CD1c-positive myeloid dendritic cell (primary cell): ENCODE data around the gene AXL.
"Not testable (repeated sequence)": the region's sequence is repeated elsewhere in the genome, so short reads cannot be mapped to it uniquely, and the experiment has no call there.

ENCODE experiments used
- DNase-seq: peaks from one replicate; pipeline ENCODE4 v3.0.0-alpha.2; 2016; ENCODE audit errors: extremely low spot score

The AXL gene

DNA sequence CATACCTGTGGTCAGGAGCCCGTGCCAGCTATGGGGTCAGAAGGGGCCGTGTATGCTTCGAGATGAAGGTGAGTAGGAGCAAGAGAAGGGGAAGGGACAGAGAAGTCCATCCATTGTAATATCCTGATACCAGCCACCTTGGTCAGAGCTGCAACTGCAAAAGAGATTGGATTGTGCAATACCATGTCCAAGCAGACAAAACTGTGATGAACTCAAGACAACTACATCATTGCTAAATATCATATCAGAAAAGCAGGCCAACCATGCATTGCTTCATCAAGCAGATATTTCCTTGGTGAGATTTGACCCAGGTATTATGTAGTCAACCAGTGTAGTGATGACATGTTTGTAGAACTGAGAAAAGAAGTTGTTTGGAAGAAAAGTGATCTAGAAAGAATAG is 57.2 kb downstream of the AXL start:
- no peak for DNase-seq

- DNase-seq = no peak
These were observed 59.5 kb downstream of the AXL start for GRCh38 chr19:41278478-41278877.

DNA sequence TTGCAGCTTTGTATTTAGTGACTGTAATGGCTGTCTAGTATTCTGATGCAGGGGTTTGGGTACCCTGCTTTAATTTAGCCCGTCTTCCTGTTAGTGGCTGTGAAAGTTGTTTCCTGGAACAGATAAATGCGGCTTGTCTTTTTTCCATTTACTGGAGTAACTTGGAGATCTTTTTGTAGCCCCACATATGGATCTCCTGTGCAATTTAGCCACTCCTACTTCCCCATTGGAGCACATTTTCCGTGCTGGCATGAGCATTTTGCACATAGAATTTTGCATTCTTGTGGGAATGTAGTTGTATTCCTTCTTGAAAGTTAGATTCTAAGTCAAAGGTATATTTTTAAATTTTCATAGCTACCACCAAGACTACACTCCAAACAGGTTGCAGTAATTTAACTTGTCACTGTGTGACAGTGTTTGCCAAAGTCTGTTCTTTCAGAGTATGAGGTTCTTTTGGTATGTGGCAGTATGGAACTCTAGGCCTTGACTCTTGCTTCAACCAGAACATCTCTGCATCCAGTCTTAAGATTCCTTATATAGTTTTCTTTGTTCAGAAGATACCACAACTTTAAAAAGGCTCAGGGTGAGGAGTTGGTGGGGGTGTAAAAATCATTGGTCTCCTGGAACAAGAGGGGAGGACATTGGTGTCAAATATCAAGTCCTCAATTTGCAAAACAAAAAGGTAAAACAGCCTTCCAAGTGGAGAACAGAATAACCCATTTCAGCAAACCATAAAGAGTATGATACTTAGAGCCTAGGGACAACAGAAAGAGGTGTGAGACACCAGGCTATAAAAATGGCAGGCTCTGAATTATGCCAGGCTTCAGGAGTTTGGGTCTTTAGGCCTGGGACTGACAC is 69.9 kb downstream of the AXL start:
- no peak for DNase-seq

GRCh38 chr19:41289814-41290213 is 70.8 kb downstream of the AXL start:
- not testable (repeated sequence) for DNase-seq

DNA sequence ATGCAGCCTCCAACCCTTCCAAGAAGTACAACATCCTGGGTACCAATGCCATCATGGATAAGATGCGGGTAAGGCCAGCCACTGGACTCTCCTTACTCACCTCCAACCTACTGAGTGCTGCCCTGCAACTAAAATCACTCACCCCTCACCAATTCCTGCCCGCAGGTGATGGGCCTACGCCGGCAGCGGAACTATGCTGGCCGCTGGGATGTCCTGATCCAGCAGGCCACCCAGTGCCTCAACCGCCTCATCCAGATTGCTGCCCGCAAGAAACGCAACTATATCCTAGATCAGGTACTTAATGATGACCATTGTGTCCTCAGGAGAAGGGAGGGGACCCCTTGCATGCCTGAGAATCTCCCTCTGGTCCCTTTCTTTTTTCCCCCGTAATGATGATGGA is 75.4 kb downstream of the AXL start:
- no peak for DNase-seq

DNA sequence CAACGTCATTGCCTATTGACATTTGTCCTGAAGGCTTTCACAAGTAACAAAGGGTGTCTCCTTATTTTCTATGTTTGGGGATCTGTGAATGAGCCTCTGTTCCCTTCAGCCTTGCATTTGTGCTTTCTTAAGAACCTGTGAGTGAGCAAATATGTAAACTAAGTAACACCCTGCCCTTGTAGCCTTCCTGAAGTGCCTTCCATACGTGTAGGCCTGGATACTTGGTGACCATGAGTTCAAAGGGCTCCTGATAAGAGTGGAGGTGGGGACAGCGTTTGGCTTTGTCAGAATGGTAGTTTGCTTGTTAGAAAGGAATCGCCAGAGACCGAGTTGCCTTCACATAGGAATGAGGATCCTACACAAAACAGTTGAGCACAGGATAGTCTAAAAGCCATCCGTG is 76.5 kb downstream of the AXL start:
- DNase-seq = no peak

GRCh38 chr19:41296433-41296871 is 77.4 kb downstream of the AXL start:
- DNase-seq = no peak

DNA sequence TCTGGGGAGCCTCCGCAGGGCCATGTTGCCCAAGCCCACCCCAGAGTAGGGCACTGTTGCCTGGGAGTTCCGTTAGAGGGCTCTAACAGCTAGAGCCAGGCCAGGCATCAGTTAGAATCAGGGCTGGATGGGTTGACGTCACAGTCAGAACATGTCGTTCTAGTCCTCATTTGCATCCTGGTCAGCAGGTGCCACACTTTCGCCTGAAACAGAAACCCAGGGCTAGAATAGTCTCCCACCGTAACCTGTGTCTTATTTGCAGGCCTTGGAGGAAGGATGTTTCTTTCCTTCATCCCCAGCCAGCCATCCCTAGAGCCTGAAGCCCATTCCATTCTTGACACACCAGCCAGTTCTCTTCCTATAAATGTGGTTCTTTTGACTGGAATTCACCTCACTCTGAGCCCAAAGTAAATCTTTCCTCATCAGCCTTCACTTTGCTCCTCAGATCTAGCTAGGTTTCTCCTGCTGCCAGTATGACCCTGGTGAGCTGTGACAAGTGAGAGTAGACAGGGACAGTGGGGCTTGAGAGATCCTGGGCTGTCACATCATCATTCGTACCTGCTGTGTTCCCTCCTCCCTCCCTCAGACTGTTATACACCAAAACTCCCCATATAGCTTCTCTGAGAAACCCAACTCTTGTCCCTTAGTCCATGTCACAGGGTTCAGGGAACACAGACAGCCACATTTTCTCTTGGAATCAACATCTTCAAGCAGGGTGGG is 78.8 kb downstream of the AXL start:
- no peak for DNase-seq

- DNase-seq = peak; percentile 80
These were observed 79.4 kb downstream of the AXL start for GRCh38 chr19:41298348-41298964.

GRCh38 chr19:41299046-41299754 is 80.2 kb downstream of the AXL start:
- peak; percentile 46 for DNase-seq

DNA sequence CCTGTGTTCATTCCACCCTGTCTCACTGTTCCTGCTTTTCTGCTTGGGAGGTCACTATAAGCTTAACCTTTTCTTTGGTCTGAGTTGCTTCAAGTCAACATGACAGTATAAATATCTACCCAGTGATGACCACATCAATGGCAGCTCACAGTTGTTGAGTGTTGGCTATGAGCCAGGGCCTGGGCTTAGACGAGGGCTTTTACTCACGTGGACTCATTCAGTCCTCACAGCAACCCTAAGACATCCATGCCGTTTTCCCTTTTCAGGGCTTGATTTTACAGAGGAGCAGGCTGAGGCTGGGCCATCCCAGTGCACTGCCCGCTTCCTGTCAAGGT is 80.7 kb downstream of the AXL start:
- peak; percentile 20 for DNase-seq

GRCh38 chr19:41300555-41300954 is 81.5 kb downstream of the AXL start:
- DNase-seq = no peak

- DNase-seq = no peak
These were observed 83.8 kb downstream of the AXL start for GRCh38 chr19:41302624-41303351.

DNA sequence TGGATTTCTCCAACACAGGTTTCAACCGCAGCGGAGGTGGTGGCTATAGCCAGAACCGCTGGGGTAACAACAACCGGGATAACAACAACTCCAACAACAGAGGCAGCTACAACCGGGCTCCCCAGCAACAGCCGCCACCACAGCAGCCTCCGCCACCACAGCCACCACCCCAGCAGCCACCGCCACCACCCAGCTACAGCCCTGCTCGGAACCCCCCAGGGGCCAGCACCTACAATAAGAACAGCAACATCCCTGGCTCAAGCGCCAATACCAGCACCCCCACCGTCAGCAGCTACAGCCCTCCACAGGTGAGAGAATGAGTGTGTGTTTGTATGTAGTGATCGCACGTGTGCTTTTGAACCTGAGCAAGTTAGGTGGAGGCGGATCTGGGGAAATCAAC is 84.9 kb downstream of the AXL start:
- no peak for DNase-seq

- no peak for DNase-seq
These were observed 85.9 kb downstream of the AXL start for GRCh38 chr19:41304706-41305483.

DNA sequence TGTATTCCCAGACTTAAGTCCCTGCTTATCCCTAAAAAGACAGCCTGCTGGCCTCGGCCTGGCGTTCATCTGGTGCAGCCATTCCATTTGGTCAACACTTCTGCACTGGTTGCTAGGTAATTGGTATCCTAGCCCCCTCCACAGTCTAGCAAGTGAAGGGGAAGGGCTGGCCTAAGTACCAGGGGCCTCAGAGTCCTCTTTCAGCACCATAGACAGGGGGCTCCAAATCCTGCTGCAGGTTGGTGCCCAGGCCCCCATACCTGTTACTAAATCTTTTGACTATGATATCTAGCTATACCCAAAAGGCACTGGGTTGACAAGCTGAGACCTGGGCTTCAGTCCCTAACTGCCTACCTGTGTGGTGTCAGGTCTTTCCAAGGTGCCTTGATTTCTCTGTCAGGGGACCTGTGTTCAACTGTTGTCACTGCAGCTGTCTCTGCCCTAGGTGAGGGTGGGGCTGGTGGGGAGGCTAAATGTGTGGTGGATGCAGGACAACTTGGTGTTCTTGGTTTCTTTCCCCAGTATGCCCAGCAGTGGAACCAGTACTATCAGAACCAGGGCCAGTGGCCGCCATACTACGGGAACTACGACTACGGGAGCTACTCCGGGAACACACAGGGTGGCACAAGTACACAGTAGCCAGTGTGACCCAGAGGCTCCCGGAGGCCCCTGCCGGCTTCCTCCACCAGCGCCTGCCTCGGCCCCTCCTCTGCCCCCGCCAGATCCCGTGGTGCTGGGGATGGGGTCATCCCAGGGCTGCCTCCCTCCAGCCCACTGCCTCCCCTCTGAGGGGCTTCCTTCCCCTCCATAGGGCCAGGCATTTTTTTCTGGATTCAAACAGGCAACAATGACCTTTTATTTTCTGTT is 87.1 kb downstream of the AXL start:
- no peak for DNase-seq

GRCh38 chr19:41307090-41307875 is 88.3 kb downstream of the AXL start:
- DNase-seq = peak; percentile 46

DNA sequence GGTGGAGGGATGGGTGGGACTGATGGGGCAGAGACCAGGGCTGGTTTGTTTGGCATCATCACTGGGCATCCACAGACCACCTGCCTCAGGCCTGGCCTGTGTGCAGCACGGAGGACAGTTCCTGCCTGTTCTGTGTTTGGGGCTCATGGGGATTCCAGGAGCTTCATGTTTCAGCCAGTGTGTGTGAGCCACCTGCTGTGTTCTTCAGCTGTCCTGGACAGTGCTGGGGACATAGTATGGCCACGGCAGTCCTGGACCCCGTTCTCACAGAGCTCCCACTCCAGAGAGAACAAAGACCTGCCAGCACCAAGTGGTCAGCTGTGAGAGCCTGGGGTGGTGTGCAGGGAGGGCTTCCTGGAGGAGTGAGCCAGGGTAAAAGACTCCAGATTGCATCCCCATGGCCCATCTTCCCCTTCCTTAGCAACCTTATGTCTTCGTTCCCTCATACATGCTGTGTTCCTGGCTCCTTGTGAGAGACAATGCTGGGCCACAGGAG is 89.0 kb downstream of the AXL start:
- no peak for DNase-seq
